GM21529 (cell line): Measurements from ENCODE around the gene BMPR1B.
"Not testable (repeated sequence)": the region's sequence is repeated elsewhere in the genome, so short reads cannot be mapped to it uniquely, and the experiment has no call there.

ENCODE experiments used
- ATAC-seq: cut with Tn5 transposase; IDR thresholded peaks from one replicate; pipeline ENCODE4 v1.9.1; 2021; ENCODE audit not compliant: unreplicated experiment

The BMPR1B gene

GRCh38 chr4:95020521-95020920, 262.8 kb downstream of the BMPR1B start:
- ATAC-seq, result no peak

DNA sequence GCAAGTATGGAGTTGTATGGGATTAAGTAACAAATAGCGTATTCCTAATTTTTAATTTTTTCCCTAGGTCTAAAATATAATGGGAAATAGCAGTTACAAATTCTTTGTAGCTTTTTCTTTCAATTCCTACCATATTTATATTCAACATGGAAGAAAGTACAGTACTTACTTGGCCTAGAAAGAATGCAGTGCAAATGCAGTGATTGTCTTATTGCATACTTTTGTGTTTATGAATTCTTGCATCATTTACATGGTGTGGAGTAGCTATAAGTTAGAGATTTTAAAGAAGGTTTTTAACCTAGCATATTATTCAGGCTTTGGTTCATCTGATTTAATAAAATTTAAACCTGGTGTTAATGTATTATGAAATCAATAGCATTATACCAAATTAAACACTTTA, 263.3 kb downstream of the BMPR1B start:
- ATAC-seq, result no peak

- ATAC-seq, result no peak
Measured at GRCh38 chr4:95023110-95023509, 265.4 kb downstream of the BMPR1B start.

DNA sequence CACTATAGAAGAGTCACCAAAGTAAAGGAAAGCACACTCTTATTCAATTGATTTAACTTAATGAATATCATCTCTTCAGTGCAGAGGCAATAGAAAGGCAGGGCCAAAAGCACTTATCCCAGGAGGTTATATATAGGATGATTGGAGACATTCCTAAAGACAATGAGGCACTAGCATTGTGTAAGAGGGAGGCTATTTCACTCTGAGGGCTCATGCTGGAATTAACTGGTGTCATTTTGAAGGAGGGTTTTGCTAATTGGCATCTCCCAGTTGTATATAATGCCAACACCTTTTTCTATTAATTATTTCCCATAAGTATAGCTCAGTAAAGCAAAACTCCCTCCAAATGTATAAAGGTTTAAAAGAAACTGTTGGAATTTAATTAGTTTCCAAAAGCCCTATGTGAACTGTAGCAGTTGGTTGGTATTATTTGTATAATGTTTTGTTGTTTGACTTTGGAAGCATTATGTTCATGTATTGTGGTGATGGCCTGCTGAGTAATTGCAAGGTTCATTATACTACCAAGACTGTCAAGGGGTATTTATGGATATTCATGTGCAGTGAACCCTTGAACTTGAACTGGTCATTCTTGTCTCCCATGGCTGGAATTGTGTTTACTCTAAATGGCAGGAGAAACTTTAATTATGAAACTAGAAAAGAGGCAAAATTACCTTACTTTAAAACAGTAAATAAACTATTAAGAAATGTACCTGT, 270.3 kb downstream of the BMPR1B start:
- no peak for ATAC-seq

GRCh38 chr4:95038791-95039190, 281.0 kb downstream of the BMPR1B start:
- ATAC-seq, result no peak

- no peak for ATAC-seq
Measured at GRCh38 chr4:95044324-95044837, 286.6 kb downstream of the BMPR1B start.

DNA sequence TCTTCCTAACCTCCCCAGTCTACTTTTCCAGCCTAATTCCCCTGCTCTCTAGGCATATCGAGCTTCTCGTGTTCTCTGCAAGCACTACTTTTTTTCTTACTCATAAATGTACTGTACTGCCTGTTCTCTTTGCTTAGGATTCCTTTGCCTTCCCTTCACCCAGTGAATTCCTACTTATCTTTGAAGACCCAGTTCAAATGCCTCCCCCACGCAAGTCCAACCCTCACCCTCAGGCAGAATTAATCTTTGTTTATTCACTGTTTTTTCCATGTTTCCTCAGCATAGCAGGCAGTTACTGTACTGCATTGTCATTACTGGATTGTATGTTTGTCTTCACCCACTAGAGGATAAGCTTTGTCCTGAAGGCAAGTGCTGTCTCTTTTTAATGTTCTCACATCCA, 287.7 kb downstream of the BMPR1B start:
- no peak for ATAC-seq

- no peak for ATAC-seq
Measured at GRCh38 chr4:95048296-95048695, 290.5 kb downstream of the BMPR1B start.

GRCh38 chr4:95049551-95050233, 291.9 kb downstream of the BMPR1B start:
- ATAC-seq, result no peak

DNA sequence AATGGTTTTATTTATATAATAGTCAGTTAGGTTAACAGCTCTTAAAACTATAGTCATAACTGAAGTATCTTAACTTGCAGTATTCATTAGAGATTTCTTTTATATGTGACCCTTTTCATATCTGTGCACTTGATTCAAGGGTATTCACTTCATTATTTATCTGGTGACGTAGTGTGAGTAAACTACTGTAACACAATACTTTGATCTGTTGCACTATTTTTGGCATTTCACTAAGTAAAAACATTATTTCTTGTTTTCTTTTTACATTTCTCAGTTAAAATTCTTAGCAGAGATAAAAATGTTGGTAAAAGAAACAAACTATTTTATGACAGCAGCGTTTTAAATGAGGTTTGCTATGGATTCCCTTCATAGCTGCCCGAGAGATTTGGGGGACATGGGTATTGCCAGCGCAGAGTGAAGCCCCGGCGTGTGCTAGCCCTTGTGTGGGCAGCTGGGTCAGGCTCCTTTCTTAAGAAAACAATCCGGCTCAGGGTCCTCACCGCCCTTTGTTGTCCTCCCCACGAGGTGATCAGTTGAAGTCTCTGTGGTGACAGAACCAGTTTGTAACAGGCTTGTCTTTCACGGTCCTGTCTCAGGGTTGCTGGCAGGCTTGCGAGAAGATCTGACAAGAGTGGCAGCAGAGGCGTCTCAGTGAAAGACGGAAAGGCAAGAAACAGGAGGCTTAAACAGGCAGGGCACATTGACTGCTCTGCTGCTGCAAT, 293.4 kb downstream of the BMPR1B start:
- ATAC-seq, result no peak

- ATAC-seq, result no peak
Measured at GRCh38 chr4:95051702-95052020, 293.9 kb downstream of the BMPR1B start.

DNA sequence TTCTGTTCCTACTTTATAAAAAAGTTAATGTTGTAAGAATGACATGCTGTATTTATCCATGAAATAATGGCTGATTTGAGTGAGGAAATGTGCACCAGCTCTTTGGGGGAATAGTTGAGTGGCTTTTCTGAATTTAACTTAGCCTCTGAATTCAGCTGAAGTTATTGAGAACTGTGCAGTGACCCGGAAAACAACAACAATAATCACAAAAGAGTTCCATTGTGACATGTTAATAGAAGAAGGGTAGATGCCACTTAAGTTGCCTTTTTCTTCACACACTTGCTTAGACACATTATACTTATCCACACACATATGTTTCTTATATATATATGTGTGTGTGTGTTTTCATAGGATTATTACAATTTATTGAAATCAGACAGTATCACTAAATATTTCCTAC, 301.2 kb downstream of the BMPR1B start:
- no peak for ATAC-seq

GRCh38 chr4:95059663-95060062, 301.9 kb downstream of the BMPR1B start:
- no peak for ATAC-seq

- no peak for ATAC-seq
Measured at GRCh38 chr4:95061220-95061619, 303.5 kb downstream of the BMPR1B start.

DNA sequence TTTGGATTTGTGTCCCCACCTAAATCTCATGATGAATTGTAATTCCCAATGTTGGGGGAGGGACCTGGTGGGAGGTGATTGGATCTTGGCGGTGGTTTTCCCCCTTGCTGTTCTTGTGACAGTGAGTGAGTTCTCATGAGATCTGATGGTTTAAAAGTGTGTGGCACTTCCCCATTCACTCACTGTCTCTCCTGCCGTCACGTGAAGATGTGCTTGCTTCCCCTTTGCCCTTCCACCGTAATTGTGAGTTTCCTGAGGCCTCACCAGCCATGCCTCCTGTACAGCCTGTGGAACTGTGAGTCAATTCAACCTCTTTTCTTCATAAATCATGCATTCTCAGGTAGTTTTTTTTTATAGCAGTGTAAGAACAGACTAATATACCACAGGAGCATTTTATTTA, 304.0 kb downstream of the BMPR1B start:
- ATAC-seq, result not testable (repeated sequence)

GRCh38 chr4:95066050-95066449, 308.3 kb downstream of the BMPR1B start:
- ATAC-seq, result no peak

- no peak for ATAC-seq
Measured at GRCh38 chr4:95068401-95068800, 310.6 kb downstream of the BMPR1B start.

GRCh38 chr4:95068818-95069478, 311.2 kb downstream of the BMPR1B start:
- ATAC-seq, result no peak

DNA sequence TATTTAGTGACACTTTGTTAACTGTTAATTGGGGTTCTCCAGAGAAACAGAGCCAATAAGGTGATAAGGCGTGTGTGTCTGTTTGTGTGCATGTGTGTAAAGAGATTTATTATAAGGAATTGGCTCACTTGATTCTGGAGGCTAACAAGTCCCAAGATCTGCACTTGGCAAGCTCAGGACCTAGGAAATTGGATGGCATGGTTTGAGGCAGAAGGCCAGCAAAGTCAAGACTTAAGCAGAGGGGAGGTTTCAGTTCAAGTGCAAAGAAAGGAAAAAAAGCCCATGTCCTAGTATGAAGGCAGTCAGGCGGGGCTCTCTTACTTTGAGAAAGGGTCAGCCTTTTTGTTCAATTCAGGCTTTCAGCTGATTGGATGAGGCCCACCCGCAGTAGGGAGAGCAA, 314.1 kb downstream of the BMPR1B start:
- ATAC-seq, result no peak

GRCh38 chr4:95073646-95074045, 315.9 kb downstream of the BMPR1B start:
- no peak for ATAC-seq

- ATAC-seq, result no peak
Measured at GRCh38 chr4:95077864-95078263, 320.1 kb downstream of the BMPR1B start.
